H7 (cell line): ENCODE measurements around the gene INCA1. TPM values are rescaled to one million over a fixed set of nuclear protein-coding genes. Genes with fewer than 3 reads are reported as not detected.

Experiments
- DNase-seq: peaks from one replicate; pipeline ENCODE4 v3.0.0; 2012
- H3K27me3 ChIP-seq: 2 replicates; pipeline ENCODE4 v1.6.0; 2011; ENCODE audit warnings: mild to moderate bottlenecking, low read length; ENCODE audit not compliant: control insufficient read depth, insufficient read depth
- H3K36me3 ChIP-seq: replicated peaks from 2 replicates; pipeline ENCODE4 v1.5.1; 2011; ENCODE audit warnings: low read length; ENCODE audit not compliant: control insufficient read depth, insufficient read depth
- H3K4me3 ChIP-seq: 2 replicates; pipeline ENCODE4 v1.5.1; 2011; ENCODE audit warnings: low read depth, mild to moderate bottlenecking, control low read depth, low read length, moderate library complexity; ENCODE audit not compliant: insufficient read depth
- total RNA-seq: library from RNA; depleted of rRNA; stranded (reverse); fragments of >200 nt; shearing (Covaris generic); gene quantifications from 2 replicates; pipeline ENCODE4 v1.2.3, GENCODE V29; 2014

Gene INCA1
- total RNA-seq, 1 experiment from 2014 or later = 0.42 TPM

- DNase-seq = no peak
- Histone ChIP-seq H3K36me3 (no peaks in the 10 kb centered on the region), H3K27me3 (peaks cover 11% of the 10 kb centered on the region), H3K4me3 (no peak overlapping the region)
Observed at GRCh38 chr17:4994081-4994595, 3.2 kb downstream of the INCA1 start.

DNA sequence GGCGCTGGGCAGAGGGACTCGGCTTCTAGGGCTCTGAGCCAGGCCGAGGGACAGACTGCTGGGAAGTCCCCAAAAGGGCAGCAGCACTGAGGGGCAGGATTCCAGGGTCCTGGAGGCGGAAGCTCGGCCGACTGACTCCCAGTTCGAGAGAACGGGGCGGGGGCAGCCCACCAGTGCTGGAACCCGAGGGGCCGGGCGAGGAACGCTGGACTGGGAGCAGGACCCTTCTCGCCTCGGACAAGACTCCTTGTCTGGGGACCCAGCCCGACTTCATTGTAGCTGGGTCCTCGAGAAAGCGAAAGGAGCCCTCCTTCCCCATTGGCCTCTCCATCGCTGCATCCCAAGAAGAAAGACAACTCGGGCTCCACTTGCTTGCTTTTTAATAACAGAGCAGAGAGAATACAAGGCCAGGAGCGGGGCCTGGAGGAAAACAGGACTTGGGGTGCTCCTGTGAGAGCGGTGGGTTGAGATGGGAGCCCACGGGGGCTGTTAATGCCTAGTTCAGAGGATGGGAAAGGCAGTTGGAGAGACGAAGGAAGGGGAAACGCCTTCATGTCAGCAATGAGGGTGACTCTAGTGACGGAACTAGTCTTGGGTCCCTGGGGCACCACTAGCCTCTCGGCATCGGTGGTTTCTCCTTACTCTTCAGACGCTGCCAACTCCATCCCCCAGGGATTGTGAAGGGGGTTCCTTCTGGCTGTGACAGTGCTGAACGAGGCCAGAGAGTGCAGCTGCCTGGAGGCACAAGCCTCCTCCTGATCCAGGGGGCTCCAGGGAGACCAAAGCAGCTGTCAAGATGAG is 9.4 kb downstream of the INCA1 start:
- peaks cover 6% of the 10 kb centered on the region; the same call in 1 of the 2 replicates for H3K27me3 ChIP-seq
- no peak for DNase-seq
- peak overlapping the region; percentile 78 for H3K4me3 ChIP-seq
- H3K36me3 ChIP-seq = no peaks in the 10 kb centered on the region

DNA sequence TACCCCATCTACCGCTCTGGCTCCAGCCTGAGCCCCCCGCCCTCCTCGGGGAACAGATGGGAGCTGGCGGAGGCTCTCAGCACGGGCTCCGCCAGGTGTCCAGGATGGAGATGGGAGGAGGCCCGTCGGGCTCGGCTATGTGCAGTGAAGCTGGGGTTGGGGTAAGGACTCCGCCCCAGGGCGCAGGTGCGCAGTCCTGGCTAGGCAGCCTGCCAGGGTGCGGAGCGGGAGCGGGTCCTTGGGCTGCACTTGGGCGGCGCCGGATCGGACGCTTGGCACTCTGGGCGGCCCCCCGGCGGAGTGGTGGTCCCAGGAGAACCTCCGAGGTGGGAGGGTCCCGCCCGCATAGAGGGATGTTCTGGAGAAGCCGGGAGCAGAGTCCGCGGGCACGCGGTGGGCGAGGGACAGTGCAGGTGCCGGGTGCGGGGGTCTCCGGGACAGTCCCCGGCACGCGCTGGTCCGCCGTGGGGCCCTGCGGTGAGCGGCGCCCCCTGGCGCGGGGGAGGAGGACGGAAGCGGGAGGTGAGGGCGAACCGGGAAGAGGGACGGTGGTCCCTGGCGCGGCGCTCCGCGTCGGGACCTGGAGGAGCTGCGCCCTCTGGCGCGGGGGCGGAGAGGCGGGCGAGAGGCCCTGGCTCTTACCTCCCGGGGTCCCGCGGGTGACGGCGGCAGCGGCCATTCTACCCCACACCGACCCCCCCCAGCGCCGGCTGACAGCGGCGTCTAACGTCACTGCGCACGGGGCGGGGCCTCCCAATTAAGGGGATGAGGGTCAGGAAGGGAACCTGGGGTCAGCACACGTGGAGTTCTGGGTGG is 10.2 kb downstream of the INCA1 start, which contains the start of gene CAMTA2:
Gene CAMTA2 (minus strand): TSS at position 725 of the 816 bp plus-strand sequence. CDS start 1,453 bp downstream, outside the sequence.
- Histone ChIP-seq H3K4me3 (peak within 1 kb of the TSS; percentile 78), H3K36me3 (peaks cover 2% of the 10 kb centered on the region), H3K27me3 (peaks cover 6% of the 10 kb centered on the region; the same call in 1 of the 2 replicates)
- DNase-seq = peak; percentile 93

GRCh38 chr17:4986403-4986802 is 10.9 kb downstream of the INCA1 start:
- Histone ChIP-seq H3K4me3 (peak overlapping the region; percentile 78; the same call in 1 of the 2 replicates), H3K27me3 (peaks cover 7% of the 10 kb centered on the region; the same call in 1 of the 2 replicates), H3K36me3 (peaks cover 2% of the 10 kb centered on the region)
- DNase-seq = no peak

DNA sequence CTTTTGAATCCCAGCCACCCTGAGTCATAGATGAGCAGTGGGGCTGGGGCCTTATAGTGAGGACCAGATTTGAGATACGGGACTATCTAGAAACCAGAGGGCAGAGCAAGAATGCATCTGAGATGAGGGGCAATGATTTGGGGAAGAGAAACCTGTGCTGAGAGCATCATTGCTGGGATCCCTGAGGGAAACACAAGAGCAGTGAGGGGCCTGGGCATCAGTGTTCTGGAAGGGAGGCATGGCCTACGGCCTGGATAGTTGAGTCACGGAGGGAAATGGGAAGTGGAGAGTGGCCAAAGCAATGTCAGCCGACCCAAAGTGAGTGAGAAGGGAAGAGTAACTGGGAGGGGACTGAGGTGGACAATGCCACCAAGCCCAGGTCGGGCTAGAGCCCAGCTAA is 15.0 kb downstream of the INCA1 start:
- DNase-seq = no peak
- peaks cover 4% of the 10 kb centered on the region for H3K36me3 ChIP-seq
- peaks cover 10% of the 10 kb centered on the region; the same call in 1 of the 2 replicates for H3K27me3 ChIP-seq
- no peak overlapping the region for H3K4me3 ChIP-seq

GRCh38 chr17:4980644-4981216 is 16.6 kb downstream of the INCA1 start:
- Histone ChIP-seq H3K27me3 (peaks cover 10% of the 10 kb centered on the region; the same call in 1 of the 2 replicates), H3K4me3 (no peak overlapping the region), H3K36me3 (peaks cover 4% of the 10 kb centered on the region)
- DNase-seq = peak; percentile 94

DNA sequence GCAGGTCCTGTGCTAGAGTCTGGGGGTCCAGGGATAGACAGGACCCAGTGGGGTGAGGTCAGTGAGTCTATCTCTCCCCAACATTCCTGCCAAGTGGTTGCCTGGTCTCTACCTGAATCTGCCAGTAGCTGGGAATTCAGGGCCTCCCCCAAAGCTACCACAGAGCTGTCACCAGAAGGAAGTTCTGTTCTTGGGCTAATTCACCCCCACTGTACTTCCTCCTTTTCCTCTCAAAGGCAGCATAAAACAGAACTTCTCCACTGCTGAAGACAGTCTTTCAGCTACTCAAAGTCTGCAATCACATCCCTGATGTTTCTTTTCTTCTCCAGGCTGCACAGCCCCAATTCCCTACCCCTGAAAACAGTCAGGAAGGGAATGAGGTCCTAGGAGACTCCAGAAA is 18.6 kb downstream of the INCA1 start:
- Histone ChIP-seq H3K4me3 (no peak overlapping the region), H3K27me3 (peaks cover 21% of the 10 kb centered on the region; the same call in 1 of the 2 replicates), H3K36me3 (peaks cover 4% of the 10 kb centered on the region)
- no peak for DNase-seq

DNA sequence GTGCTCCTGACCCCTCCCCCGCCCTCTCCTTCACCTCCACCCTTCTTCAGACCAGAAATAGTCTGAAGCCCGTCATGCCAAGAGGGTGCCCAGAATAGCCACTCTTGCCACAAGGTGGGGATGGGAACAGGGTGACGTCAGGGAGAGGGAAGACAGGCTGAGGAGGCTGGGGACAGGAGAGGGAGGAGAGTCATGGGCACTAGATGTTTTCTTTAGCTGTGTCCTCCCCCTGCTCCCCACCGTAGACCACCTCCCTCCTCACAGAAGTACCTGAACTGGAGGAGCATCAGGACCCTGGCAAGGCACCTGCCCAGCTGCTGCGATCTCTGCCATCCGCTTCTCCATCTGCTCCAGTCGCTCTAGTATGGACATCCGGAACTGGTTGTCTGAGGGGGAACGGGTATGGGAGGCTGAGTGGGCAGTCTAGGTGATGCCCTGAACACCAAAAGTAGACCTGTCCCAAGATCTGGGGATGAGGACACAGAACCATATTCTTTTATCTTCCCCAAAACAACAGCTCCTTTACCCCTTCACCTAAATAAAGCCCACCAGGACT is 23.1 kb downstream of the INCA1 start:
- H3K27me3 ChIP-seq = peaks cover 31% of the 10 kb centered on the region; the same call in 1 of the 2 replicates
- H3K36me3 ChIP-seq = peaks cover 6% of the 10 kb centered on the region
- DNase-seq = no peak
- no peak overlapping the region for H3K4me3 ChIP-seq

- H3K27me3 ChIP-seq = peaks cover 30% of the 10 kb centered on the region; the same call in 1 of the 2 replicates
- H3K4me3 ChIP-seq = no peak overlapping the region
- DNase-seq = no peak
- peaks cover 6% of the 10 kb centered on the region for H3K36me3 ChIP-seq
Observed at GRCh38 chr17:4973256-4974114, 23.8 kb downstream of the INCA1 start.

- Histone ChIP-seq H3K4me3 (no peak overlapping the region), H3K36me3 (peaks cover 6% of the 10 kb centered on the region), H3K27me3 (peaks cover 25% of the 10 kb centered on the region; the same call in 1 of the 2 replicates)
- DNase-seq = peak; percentile 83
Observed at GRCh38 chr17:4972752-4973151, 24.6 kb downstream of the INCA1 start.

- Histone ChIP-seq H3K27me3 (peaks cover 24% of the 10 kb centered on the region; the same call in 1 of the 2 replicates), H3K4me3 (no peak overlapping the region), H3K36me3 (peaks cover 4% of the 10 kb centered on the region)
- peak; percentile 61 for DNase-seq
Observed at GRCh38 chr17:4972322-4972721, 25.0 kb downstream of the INCA1 start.

DNA sequence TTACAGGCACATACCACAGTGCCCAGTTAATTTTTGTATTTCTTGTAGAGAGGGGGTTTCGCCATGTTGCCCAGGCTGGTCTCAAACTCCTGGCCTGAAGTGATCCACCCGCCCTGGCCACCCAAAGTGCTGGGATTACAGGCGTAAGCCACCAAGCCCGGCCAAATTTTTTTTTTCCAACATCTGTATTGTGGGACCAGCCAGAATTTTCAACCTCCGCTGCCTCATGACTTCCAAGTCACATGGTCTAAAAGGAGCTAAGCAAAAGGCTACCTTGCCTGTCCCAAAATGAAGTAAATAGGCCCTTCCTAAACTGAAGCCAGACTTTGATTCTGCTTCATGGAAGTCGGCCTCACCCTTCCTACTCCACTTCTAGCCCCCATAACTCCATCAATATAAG is 25.5 kb downstream of the INCA1 start:
- Histone ChIP-seq H3K4me3 (no peak overlapping the region), H3K27me3 (peaks cover 22% of the 10 kb centered on the region; the same call in 1 of the 2 replicates), H3K36me3 (peaks cover 4% of the 10 kb centered on the region)
- DNase-seq = no peak

DNA sequence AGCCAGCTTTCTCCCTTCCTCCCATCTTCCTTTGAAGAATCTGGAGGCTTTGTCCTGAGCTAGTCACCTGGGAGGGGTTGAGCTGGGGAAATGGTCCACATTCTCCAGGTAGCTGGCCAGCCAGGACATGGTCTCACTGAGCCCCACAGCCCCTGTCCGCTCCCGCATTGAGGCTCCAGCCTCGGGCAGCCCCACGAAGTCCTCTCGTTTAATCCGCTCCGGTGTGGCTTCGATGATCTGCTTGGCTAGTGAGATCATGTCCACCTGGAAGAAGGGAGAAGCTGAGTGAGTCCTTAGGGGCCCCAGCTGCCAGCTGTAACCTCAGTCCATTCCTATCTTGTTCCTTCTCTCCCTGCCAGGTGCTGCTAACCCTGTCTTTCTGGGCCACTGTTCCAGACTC is 27.0 kb downstream of the INCA1 start:
- Histone ChIP-seq H3K4me3 (no peak overlapping the region), H3K27me3 (peaks cover 22% of the 10 kb centered on the region; the same call in 1 of the 2 replicates), H3K36me3 (peaks cover 4% of the 10 kb centered on the region)
- no peak for DNase-seq
